Stomach (tissue), 4 donors: ENCODE results near the gene SPATS2.

Experiments
- CTCF ChIP-seq, 7 experiments: fragments of 450-650 bp in 4 of 7; fragments of 200-600 bp in 3 of 7; sonication (generic) in 3 of 7; IDR thresholded peaks; one replicate each; pipeline ENCODE4 v1.5.1; 2016 to 2019; ENCODE audit warnings: antibody characterized with exemption in 7 of 7, control low read depth in 2 of 7, mild to moderate bottlenecking in 1 of 7
- EP300 ChIP-seq: sonication (generic); formaldehyde crosslinking; IDR thresholded peaks from one replicate; pipeline ENCODE4 v1.6.1; 2017; ENCODE audit warnings: antibody characterized with exemption
- POLR2A ChIP-seq, 4 donors: fragments of 450-650 bp; IDR thresholded peaks; one replicate each; pipeline ENCODE4 v1.6.1; 2016; ENCODE audit warnings: antibody characterized with exemption in 4 of 4, control low read depth in 2 of 4, mild to moderate bottlenecking in 1 of 4, moderate library complexity in 1 of 4

GRCh38 chr12:49347311-49348193 lies 19.7 kb upstream of the SPATS2 start:
- TF ChIP-seq CTCF (IDR thresholded peaks at IDR 0.05) (peak in 6 of 7 experiments; percentile 55 to 98 (median 87)), EP300 (no peak), POLR2A (IDR thresholded peaks at IDR 0.05) (no peak)
